Measurements from ENCODE around the gene PLCH2.
"Not testable (repeated sequence)": the region's sequence is repeated elsewhere in the genome, so short reads cannot be mapped to it uniquely, and the experiment has no call there.

The PLCH2 gene

GRCh38 chr1:2546515-2547209 lies 70.6 kb downstream of the PLCH2 start:
- no peak for DNase-seq (ENCODE audit: low read depth)

GRCh38 chr1:2547210-2548067 lies 71.3 kb downstream of the PLCH2 start:
- DNase-seq (ENCODE audit: low read depth): no peak

DNA sequence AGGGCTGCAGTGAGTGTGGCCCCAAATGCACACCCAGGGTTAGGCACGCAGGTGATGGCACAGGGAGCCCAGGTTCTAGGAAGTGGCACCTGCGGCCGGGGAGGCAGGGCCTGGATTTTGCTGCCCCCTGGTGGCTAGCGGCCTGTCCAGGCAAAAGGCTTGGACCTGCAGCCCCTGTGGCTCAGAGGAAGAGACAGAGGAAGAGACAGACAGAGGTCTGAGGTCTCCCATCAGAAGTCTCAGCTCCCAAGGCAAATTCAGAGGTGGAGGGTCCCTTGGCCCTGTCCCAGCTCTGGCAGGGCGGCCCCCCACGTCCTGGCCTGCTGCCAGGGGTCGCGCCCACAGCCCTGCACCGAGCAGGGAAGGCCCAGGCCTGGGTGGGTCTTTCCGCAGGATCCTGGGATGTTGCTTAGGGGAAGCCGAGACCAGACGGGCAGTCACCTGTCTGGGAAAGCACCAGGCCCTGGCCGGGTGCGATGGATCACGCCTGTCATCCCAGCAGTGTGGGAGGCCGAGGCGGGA lies 72.0 kb downstream of the PLCH2 start:
- no peak for DNase-seq (ENCODE audit: low read depth)

- not testable (repeated sequence) for DNase-seq (ENCODE audit: low read depth)
These were observed 73.4 kb downstream of the PLCH2 start for GRCh38 chr1:2549367-2550029.

DNA sequence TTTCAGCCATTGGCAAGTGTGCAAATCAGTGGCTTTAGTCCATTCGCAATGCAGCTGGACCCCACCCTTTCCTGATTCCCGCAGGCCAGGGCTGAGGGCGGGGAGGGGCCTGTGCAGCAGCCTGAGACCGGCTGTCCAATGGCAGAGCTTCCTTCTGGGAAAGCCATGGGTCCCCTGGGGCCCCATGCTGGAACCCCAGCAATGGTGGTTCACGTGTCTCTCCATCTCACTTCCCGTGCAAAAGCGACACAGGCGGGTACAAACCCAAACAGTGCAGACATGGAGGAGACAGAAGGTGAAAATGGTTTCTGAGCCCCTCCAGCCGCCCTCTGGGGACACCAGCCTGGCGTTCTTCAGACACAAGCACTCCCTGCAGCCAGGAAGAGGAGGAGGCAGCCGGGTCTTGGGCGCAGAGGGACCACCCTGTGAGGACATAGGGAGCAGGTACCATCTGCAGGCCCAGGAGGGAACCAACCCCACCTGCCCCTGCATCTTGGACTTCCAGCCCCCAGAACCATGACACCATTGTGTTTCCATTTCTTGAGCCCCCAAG lies 74.3 kb downstream of the PLCH2 start:
- not testable (repeated sequence) for DNase-seq (ENCODE audit: low read depth)

DNA sequence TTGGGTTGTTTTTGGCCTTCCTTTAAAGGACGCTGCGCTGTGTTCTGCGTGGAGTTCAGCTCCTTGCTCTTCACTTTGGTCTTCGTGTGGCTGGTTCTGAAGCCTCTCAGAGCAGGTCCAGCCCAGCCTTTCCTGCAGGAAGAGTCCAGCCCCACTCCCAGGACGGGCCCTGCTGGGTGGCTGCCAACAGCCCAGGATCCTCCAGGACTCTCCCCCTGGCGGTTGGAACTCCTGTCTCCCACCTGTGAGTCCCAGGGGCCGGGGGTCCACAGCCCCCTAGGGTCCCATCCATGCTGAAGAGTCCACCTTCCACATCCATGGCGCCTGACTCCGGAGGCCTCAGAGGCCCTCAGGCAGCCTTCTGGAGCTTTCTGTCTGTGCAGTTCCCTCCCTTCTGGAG lies 75.5 kb downstream of the PLCH2 start:
- DNase-seq (ENCODE audit: low read depth): not testable (repeated sequence)

GRCh38 chr1:2552189-2552588 lies 76.1 kb downstream of the PLCH2 start:
- no peak for DNase-seq (ENCODE audit: low read depth)

DNA sequence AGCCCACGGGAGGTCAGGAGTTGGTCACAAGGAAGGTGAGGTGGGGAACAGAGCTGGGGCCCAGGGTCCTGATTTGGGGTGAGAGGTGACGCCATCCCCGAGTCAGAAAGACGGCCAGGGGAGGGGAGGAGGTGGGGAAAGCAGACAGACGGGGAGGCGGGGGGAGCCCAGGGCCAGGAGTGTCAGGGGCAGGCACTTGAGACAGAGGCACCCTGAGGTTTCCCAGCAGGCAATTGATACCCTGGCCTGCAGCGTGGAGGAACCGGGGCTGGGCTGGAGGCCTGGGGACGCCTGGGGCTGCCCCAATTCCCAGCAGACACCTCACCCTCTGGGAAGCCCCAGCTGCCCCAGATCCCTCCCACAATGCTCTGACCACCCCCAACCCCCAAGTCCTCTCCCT lies 77.0 kb downstream of the PLCH2 start:
- DNase-seq (ENCODE audit: low read depth): not testable (repeated sequence)

- DNase-seq (ENCODE audit: low read depth): no peak
These were observed 78.0 kb downstream of the PLCH2 start for GRCh38 chr1:2553871-2554620.

DNA sequence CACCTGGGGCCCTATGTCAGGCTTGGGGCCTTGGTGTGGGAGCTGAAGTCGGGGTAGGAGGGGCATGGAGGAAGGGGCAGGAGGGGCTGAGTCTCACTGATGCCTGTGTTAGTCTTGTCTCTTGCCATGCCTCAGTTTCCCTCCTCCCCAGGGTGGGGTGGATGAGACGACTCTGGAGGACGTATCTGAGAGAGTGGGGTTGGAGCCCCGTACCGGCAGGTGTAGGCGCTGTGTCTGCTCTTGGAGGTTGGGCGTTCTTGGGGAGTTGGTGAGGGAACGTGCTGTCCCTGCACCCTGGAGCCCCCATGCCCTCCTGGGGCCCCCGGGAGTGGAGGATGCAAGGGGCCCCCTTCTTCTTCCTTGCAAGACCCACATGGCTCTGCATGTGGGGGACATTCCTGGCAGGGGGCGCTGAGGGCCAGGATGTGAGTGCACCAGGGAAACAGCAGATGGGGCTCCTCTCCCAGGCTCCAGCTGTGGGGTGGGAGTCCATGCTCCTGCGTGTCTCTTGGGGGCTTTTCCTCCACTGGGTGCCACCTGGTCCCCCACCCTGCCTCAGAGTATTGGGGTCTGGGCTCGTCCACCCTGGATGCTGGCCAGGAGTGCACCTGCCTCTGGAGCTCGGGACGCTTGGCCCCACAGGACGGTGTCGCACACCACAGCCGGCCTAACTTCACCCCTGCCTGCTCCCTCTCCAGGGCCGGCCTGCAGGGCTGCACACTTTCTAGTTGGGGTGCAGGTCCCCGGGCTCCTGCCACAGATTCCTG lies 78.7 kb downstream of the PLCH2 start:
- DNase-seq (ENCODE audit: low read depth): no peak
